Measurements from ENCODE around the gene SOAT2. TPM values are rescaled to one million over a fixed set of nuclear protein-coding genes. Genes with fewer than 3 reads are reported as not detected.
"Not testable (repeated sequence)": the region's sequence is repeated elsewhere in the genome, so short reads cannot be mapped to it uniquely, and the experiment has no call there.

Gene SOAT2
- total RNA-seq, 2 experiments from 2014 or later, result 10.8 to 13.3 TPM

DNA sequence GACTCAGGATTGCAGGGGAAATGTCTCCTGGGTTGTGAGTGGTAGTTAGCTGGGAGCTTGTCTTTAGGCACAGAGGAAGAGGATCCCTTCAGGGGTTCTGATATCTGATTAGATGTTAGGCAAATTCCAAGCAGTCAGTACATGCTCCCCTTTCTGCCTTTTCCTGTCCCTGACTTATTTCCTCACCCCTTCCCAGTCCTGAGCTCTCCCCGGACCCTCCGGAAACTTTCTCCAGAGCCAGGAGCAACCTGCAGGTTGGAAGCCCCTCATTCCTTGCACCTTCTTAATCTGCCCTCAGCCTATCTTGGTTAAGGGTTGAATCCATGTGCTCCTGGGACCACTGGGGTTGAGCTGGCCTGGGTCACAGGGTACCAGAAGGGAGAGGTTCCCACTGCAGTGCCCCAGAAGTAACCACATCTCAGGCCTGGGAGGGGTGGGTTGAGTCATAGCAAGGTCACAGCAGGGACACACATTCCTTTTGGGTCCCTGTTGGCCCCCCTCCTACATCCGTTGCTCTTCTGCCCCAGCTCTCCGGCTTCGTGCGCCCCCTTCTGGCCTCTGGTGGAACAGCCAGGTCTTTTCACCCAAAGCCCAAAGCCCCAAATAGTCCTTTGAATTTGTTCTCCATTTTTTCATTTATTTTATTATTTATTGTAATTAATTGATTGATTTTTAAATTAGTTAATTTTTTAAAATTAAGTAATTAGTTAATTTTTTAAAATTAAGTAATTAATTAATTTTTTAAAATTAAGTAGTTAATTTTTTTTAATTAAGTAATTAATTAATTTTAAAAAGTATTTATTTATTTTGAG, 4.0 kb upstream of the SOAT2 start:
- Mint-ChIP-seq H3K4me1 (ENCODE audit: low read depth) (peaks cover 68% of the 10 kb centered on the region), H3K27ac (peak overlapping the region; percentile 91), H3K9me3 (ENCODE audit: insufficient read depth) (no peaks in the 10 kb centered on the region), H3K4me3 (peak overlapping the region; percentile 17), H3K36me3 (ENCODE audit: low read depth) (peaks cover 2% of the 10 kb centered on the region), H3K27me3 (ENCODE audit: low read depth) (peaks cover 8% of the 10 kb centered on the region)
- POLR2A ChIA-PET, result interaction anchor here (0.5 to 2.0 kb wide), 6 partner anchors 20 to 225 kb away, joined by 3 to 12 read pairs (median 3); partner anchors contain the start of genes SPRYD3 and ZNF740
- peak; percentile 94 for DNase-seq
- CTCF ChIA-PET, result interaction anchor here (0.8 to 8.0 kb wide), 26 partner anchors 9 to 411 kb away, joined by 3 to 295 read pairs (median 5); partner anchors contain the start of genes CSAD, SPRYD3, TNS2 and ZNF740
- ATAC-seq, result peak; percentile 25

DNA sequence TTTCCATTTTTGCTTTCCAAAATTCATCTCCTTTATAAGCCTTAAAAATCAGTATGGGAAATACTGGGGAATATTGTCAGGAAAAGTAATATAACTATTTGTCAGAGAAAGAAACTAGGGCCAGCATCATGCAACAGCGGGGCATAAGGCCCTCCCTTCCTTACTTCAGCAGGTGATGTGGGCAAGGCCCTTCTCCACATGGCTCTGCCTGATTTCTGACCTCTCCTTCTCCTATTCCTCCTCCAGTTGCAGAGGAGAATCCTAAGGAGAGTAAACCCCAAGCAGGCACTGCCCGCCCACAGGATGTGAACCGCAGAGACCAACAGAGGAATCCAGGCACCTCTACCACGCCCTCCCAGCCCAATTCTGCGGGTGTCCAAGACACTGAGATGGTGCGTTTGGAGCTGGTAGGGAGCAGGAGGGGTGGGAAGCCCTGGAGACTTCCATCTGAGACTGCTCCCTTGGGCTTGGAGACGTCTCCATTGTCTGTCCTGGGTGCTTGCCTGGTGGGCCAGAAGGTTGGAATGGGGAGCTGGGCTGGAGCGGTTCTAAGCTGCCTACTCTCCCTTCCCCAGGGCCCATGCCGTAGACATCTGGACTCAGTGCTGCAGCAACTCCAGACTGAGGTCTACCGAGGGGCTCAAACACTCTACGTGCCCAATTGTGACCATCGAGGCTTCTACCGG, 2.7 kb upstream of the SOAT2 start:
- Mint-ChIP-seq H3K9me3 (ENCODE audit: insufficient read depth) (no peaks in the 10 kb centered on the region), H3K36me3 (ENCODE audit: low read depth) (peaks cover 4% of the 10 kb centered on the region), H3K4me3 (no peak overlapping the region), H3K4me1 (ENCODE audit: low read depth) (peaks cover 79% of the 10 kb centered on the region), H3K27ac (no peak overlapping the region), H3K27me3 (ENCODE audit: low read depth) (peaks cover 8% of the 10 kb centered on the region)
- POLR2A ChIA-PET, result interaction anchor here (0.7 kb wide), 1 partner anchor 91 kb away, joined by 3 read pairs; no protein-coding TSS in a partner anchor
- no peak for DNase-seq
- ATAC-seq, result no peak
- CTCF ChIA-PET, result interaction anchor here (0.8 to 8.0 kb wide), 8 partner anchors 19 to 80 kb away, joined by 3 to 295 read pairs (median 14); partner anchors contain the start of genes CSAD, SPRYD3, TNS2 and ZNF740

- ATAC-seq (no peak), DNase-seq (no peak)
- POLR2A ChIA-PET, result interaction anchor here (0.7 to 0.9 kb wide), 2 partner anchors 22 to 91 kb away, joined by 3 read pairs; partner anchors contain the start of gene SPRYD3
- peaks cover 82% of the 10 kb centered on the region for H3K4me1 Mint-ChIP-seq (ENCODE audit: low read depth)
- no peaks in the 10 kb centered on the region for H3K9me3 Mint-ChIP-seq (ENCODE audit: insufficient read depth)
- H3K36me3 Mint-ChIP-seq (ENCODE audit: low read depth), result peaks cover 9% of the 10 kb centered on the region
- peak overlapping the region; percentile 63 for H3K27ac Mint-ChIP-seq
- CTCF ChIA-PET, result interaction anchor here (0.8 to 8.0 kb wide), 5 partner anchors 19 to 166 kb away, joined by 4 to 295 read pairs (median 24); partner anchors contain the start of genes ESPL1 and SPRYD3
- H3K4me3 Mint-ChIP-seq, result no peak overlapping the region
- H3K27me3 Mint-ChIP-seq (ENCODE audit: low read depth), result peaks cover 7% of the 10 kb centered on the region
Measured at GRCh38 chr12:53101266-53101665, 2.0 kb upstream of the SOAT2 start.

DNA sequence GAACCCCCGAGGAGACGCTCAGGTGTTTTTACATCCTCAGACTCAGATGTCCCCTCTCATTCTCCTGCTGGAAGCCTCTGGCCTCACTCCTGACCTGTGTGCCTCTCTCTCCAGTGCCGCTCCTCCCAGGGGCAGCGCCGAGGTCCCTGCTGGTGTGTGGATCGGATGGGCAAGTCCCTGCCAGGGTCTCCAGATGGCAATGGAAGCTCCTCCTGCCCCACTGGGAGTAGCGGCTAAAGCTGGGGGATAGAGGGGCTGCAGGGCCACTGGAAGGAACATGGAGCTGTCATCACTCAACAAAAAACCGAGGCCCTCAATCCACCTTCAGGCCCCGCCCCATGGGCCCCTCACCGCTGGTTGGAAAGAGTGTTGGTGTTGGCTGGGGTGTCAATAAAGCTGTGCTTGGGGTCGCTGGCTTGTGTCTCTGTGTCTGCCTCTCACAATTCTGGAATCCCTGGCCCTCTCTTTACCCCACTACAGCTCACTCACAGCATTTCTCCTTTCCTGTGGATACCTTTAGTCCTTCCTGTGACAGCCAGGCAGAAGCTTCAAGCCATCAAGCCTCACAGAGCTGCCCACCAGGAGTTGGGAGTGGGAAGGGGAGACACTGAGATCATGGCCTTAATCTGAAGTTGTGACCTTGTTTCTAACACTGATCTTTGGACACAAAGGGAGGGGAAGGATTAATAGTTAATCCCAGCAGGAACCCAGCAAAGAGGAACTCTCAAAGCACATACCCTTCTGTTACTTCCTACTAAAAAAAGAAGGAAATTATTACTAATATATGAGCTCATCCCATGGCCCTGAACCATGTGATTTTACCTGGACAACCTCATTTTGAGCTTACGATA, 1.1 kb upstream of the SOAT2 start:
- Mint-ChIP-seq H3K27ac (peak overlapping the region; percentile 89), H3K4me3 (no peak overlapping the region), H3K27me3 (ENCODE audit: low read depth) (peaks cover under 1% of the 10 kb centered on the region), H3K36me3 (ENCODE audit: low read depth) (peaks cover 11% of the 10 kb centered on the region), H3K4me1 (ENCODE audit: low read depth) (peaks cover 78% of the 10 kb centered on the region), H3K9me3 (ENCODE audit: insufficient read depth) (no peaks in the 10 kb centered on the region)
- DNase-seq (no peak), ATAC-seq (no peak)
- CTCF ChIA-PET, result interaction anchor here (0.7 to 8.0 kb wide), 18 partner anchors 8 to 243 kb away, joined by 3 to 295 read pairs (median 7); partner anchors contain the start of genes AAAS, CSAD, ESPL1 and SPRYD3
- POLR2A ChIA-PET, result interaction anchor here (0.9 to 2.5 kb wide), 11 partner anchors 23 to 399 kb away, joined by 3 to 20 read pairs (median 3); partner anchors contain the start of genes AAAS, SPRYD3 and TARBP2

- Mint-ChIP-seq H3K9me3 (ENCODE audit: insufficient read depth) (no peaks in the 10 kb centered on the region), H3K27me3 (ENCODE audit: low read depth) (no peaks in the 10 kb centered on the region), H3K4me1 (ENCODE audit: low read depth) (peaks cover 67% of the 10 kb centered on the region), H3K27ac (peak overlapping the region; percentile 89), H3K4me3 (peak overlapping the region; percentile 58), H3K36me3 (ENCODE audit: low read depth) (peaks cover 15% of the 10 kb centered on the region)
- ATAC-seq (peak; percentile 27), DNase-seq (peak; percentile 64)
- CTCF ChIA-PET, result interaction anchor here (0.9 to 8.0 kb wide), 15 partner anchors 22 to 217 kb away, joined by 3 to 295 read pairs (median 10); partner anchors contain the start of genes AAAS, CSAD, SPRYD3 and ZNF740
- POLR2A ChIA-PET, result interaction anchor here (0.8 to 2.5 kb wide), 8 partner anchors 24 to 95 kb away, joined by 3 to 20 read pairs (median 4); partner anchors contain the start of genes CSAD, SPRYD3 and ZNF740
Measured at GRCh38 chr12:53103860-53104305, 597 bp downstream of the SOAT2 start.

DNA sequence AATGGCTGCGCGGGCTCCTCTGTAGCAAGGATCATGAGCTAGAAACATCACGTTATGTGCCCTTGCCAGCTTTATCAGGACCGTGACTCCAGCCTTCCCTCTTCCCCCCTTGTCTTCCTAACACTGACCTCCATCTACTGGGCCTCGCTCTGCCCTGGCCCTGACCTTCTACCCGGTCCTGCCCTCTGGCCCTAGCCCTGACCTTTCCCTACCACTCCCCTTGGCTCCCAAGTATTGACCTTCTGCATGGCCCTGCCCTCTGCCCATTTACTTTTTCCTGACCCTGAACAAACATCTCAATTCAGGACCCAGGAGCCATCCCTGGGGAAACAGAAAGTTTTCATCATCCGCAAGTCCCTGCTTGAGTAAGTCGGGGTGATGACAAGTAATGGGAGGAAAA, 2.0 kb downstream of the SOAT2 start:
- H3K27me3 Mint-ChIP-seq (ENCODE audit: low read depth), result no peaks in the 10 kb centered on the region
- H3K27ac Mint-ChIP-seq, result peak overlapping the region; percentile 77
- ChIA-PET CTCF (interaction anchor here (1.1 kb wide), 1 partner anchor 67 kb away, joined by 3 read pairs; no protein-coding TSS in a partner anchor), POLR2A (no interaction called here)
- H3K4me1 Mint-ChIP-seq (ENCODE audit: low read depth), result peaks cover 60% of the 10 kb centered on the region
- DNase-seq (no peak), ATAC-seq (no peak)
- no peaks in the 10 kb centered on the region for H3K9me3 Mint-ChIP-seq (ENCODE audit: insufficient read depth)
- H3K36me3 Mint-ChIP-seq (ENCODE audit: low read depth), result peaks cover 17% of the 10 kb centered on the region
- H3K4me3 Mint-ChIP-seq, result no peak overlapping the region

DNA sequence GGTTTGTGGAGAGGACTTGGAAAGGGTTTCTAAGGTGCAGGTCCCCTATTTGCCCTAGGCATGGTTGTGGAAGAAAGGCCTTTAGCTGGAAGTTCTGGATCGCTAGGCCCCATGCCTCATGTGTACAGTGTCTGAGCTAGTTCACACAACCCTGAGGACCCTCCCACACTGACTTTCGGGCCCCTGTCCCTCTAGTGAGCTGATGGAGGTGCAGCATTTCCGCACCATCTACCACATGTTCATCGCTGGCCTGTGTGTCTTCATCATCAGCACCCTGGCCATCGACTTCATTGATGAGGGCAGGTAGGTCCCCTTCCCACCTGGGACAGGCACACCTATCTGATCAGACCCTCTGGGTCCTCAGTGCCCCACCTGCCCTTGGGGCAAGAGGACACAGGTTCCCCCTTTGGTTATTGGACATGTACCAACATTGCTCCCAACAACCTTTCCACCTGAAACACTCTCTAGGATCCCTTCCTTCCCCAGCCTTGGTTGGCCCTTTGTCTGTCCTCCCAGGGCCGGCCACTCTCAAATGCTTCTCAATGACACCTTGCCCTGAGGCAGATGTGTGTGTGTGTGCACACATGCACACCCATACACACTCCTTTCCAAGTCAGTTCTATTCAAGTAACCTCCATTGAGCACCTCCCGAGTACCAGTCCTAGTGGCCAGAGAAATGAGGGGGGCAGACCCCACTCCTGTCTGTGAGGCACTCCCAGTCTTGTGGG, 2.6 kb downstream of the SOAT2 start:
- Mint-ChIP-seq H3K27me3 (ENCODE audit: low read depth) (no peaks in the 10 kb centered on the region), H3K9me3 (ENCODE audit: insufficient read depth) (no peaks in the 10 kb centered on the region), H3K27ac (peak overlapping the region; percentile 77), H3K4me1 (ENCODE audit: low read depth) (peaks cover 54% of the 10 kb centered on the region), H3K36me3 (ENCODE audit: low read depth) (peaks cover 17% of the 10 kb centered on the region), H3K4me3 (no peak overlapping the region)
- ATAC-seq, result no peak
- POLR2A ChIA-PET, result no interaction called here
- DNase-seq, result no peak
- CTCF ChIA-PET, result interaction anchor here (1.1 kb wide), 1 partner anchor 68 kb away, joined by 3 read pairs; no protein-coding TSS in a partner anchor

- Mint-ChIP-seq H3K27ac (no peak overlapping the region), H3K4me3 (no peak overlapping the region), H3K9me3 (ENCODE audit: insufficient read depth) (no peaks in the 10 kb centered on the region), H3K4me1 (ENCODE audit: low read depth) (peaks cover 43% of the 10 kb centered on the region), H3K27me3 (ENCODE audit: low read depth) (no peaks in the 10 kb centered on the region), H3K36me3 (ENCODE audit: low read depth) (peaks cover 17% of the 10 kb centered on the region)
- ChIA-PET CTCF (interaction anchor here (1.0 kb wide), 1 partner anchor 40 kb away, joined by 3 read pairs; no protein-coding TSS in a partner anchor), POLR2A (no interaction called here)
- no peak for ATAC-seq
- no peak for DNase-seq
Measured at GRCh38 chr12:53107122-53107521, 3.8 kb downstream of the SOAT2 start.

DNA sequence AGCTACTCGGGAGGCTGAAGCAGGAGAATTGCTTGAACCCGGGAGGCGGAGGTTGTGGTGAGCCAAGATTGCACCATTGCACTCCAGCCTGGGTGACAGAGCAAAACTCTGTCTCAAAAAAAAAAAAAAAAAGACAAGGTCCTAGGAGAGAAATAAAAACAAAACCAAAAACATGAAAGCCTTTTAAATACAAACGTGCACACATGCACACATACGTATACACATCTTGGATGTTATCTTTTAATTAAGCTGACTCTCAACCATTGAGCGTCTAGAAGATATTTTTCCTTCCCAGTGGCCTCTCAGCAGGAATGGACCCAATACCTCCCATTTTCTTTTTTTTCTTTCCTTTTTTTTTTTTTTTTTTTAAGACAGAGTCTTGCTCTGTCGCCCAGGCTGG, 9.1 kb downstream of the SOAT2 start:
- POLR2A ChIA-PET; H3K9me3 Mint-ChIP-seq (ENCODE audit: insufficient read depth); H3K27me3 Mint-ChIP-seq (ENCODE audit: low read depth); H3K27ac Mint-ChIP-seq; H3K4me3 Mint-ChIP-seq; DNase-seq; ATAC-seq; H3K36me3 Mint-ChIP-seq (ENCODE audit: low read depth); H3K4me1 Mint-ChIP-seq (ENCODE audit: low read depth): not testable (repeated sequence)
- CTCF ChIA-PET, result interaction anchor here (1.6 kb wide), 1 partner anchor 10 kb away, joined by 4 read pairs; no protein-coding TSS in a partner anchor

GRCh38 chr12:53113136-53113705, 9.9 kb downstream of the SOAT2 start:
- Mint-ChIP-seq H3K36me3 (ENCODE audit: low read depth) (peaks cover 4% of the 10 kb centered on the region), H3K27ac (no peak overlapping the region), H3K9me3 (ENCODE audit: insufficient read depth) (no peaks in the 10 kb centered on the region), H3K27me3 (ENCODE audit: low read depth) (no peaks in the 10 kb centered on the region), H3K4me1 (ENCODE audit: low read depth) (no peaks in the 10 kb centered on the region), H3K4me3 (no peak overlapping the region)
- POLR2A ChIA-PET, result no interaction called here
- DNase-seq (no peak), ATAC-seq (no peak)
- CTCF ChIA-PET, result interaction anchor here (1.0 kb wide), 1 partner anchor 48 kb away, joined by 3 read pairs; no protein-coding TSS in a partner anchor

Measured in activated CD8-positive, alpha-beta T cell treated with anti-CD3 and anti-CD28 coated beads, Interleukin-2, amount 10 ng/mL, durations not matched to agents 7 days and 5 days (primary cell).